HUES48 (cell line): ENCODE results near the gene KRTAP5-4.
"Not testable (repeated sequence)": the region's sequence is repeated elsewhere in the genome, so short reads cannot be mapped to it uniquely, and the experiment has no call there.

Experiments used
- H3K27ac ChIP-seq: one replicate; pipeline ENCODE4 v1.7.0; 2013; ENCODE audit warnings: low read depth, low read length, inconsistent platforms
- H3K27me3 ChIP-seq: 2 replicates; pipeline ENCODE4 v1.6.1; 2013; ENCODE audit warnings: mild to moderate bottlenecking, low read length; ENCODE audit not compliant: control insufficient read depth, insufficient read depth
- H3K36me3 ChIP-seq: 2 replicates; pipeline ENCODE4 v1.6.1; 2013; ENCODE audit warnings: low read length; ENCODE audit not compliant: control insufficient read depth, insufficient read depth
- H3K4me1 ChIP-seq: 2 replicates; pipeline ENCODE4 v1.6.1; 2013; ENCODE audit warnings: mild to moderate bottlenecking, low read length; ENCODE audit not compliant: control insufficient read depth, insufficient read depth
- H3K4me3 ChIP-seq: 2 replicates; pipeline ENCODE4 v1.5.1; 2013; ENCODE audit warnings: mild to moderate bottlenecking, low read depth, low read length
- H3K9ac ChIP-seq: 2 replicates; pipeline ENCODE4 v1.6.1; 2013; ENCODE audit warnings: mild to moderate bottlenecking, low read depth, low read length, moderate library complexity
- H3K9me3 ChIP-seq: 2 replicates; pipeline ENCODE4 v1.6.1; 2013; ENCODE audit warnings: low read length; ENCODE audit not compliant: control insufficient read depth, insufficient read depth

Gene KRTAP5-4

DNA sequence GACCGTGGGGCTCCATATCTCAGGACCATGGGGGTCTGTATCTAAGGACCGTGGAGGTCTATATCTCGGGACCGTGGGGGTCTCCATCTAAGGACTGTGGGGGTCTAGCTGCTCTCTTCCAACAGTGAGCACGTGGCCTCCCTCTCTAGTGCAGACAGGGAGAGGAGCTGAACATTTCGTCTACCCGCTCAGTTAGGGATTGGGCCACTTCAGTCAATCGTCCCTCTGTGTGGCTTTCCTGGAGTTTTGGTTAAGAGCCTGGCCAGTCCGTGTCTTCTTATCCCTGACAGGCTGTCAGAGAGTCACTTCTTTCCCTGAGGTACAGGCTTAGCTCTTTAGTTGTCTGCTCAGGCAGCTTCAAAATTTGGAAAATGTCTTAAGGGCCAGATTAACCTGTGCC is 40.0 kb downstream of the KRTAP5-4 start:
- Histone ChIP-seq H3K9me3 (0 out of 2 replicates have a peak, but pooled peaks cover 8% of the 10 kb centered on the region), H3K27me3 (no peaks in the 10 kb centered on the region), H3K4me1 (no peaks in the 10 kb centered on the region), H3K4me3 (no peak overlapping the region), H3K36me3 (no peaks in the 10 kb centered on the region), H3K27ac (no peak overlapping the region), H3K9ac (no peak overlapping the region)

DNA sequence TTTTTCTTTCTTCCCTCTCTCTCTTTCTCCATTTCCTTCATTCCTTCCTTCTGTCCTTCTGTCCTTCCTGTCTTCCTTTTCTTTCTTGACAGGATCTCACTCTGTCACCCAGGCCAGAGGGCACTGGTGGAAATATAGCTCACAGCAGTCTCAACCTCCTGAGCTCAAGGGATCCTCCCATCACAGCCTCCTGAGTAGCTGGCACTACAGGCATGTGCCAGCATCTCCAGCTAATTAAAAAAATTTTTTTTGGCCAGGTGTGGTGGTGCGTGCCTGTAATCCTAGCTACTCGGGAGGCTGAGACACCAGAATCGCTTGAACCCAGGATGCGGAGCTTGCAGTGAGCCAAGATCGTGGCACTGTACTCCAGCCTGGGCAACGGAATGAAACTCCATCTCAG is 45.1 kb downstream of the KRTAP5-4 start:
- H3K4me3 ChIP-seq: no peak overlapping the region
- H3K9me3 ChIP-seq: 0 out of 2 replicates have a peak, but pooled peaks cover 8% of the 10 kb centered on the region
- H3K27ac ChIP-seq: no peak overlapping the region
- no peaks in the 10 kb centered on the region for H3K36me3 ChIP-seq
- peaks cover 32% of the 10 kb centered on the region for H3K27me3 ChIP-seq
- H3K9ac ChIP-seq: no peak overlapping the region
- peaks cover 11% of the 10 kb centered on the region; the same call in 1 of the 2 replicates for H3K4me1 ChIP-seq

DNA sequence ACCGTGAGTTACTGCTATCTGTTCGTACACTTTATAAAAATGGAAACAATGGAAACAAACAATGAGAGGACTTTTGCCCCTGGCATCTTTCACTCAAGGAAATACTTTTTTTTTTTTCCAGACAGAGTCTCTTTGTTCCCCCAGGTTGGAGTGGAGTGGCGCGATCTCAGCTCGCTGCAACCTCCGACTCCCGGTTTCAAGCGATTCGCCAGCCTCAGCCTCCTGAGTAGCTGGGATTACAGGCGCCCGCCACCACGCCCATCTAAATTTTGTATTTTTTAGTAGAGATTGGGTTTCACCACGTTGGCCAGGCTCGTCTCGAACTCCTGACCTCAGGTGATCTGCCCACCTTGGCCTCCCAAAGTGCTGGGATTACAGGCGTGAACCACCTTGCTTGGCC is 46.2 kb downstream of the KRTAP5-4 start:
- Histone ChIP-seq H3K4me1 (peaks cover 11% of the 10 kb centered on the region; the same call in 1 of the 2 replicates), H3K27me3 (peaks cover 40% of the 10 kb centered on the region)
- not testable (repeated sequence) for H3K9ac ChIP-seq, H3K4me3 ChIP-seq, H3K27ac ChIP-seq, H3K9me3 ChIP-seq, H3K36me3 ChIP-seq

DNA sequence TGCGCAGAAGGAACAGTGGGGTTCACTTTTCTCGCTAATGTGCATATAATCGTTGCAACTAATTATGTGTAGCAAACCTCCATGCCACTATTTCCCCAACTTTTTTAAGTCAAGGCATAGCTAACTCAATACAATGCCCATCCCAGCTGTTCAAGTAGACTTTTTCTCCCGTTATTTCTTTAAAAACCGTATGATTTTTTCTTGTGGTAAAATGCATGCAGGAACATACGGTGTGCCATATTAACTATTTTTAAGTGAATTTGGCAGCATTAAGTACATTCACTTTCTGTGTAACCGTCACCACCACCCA is 47.0 kb downstream of the KRTAP5-4 start:
- Histone ChIP-seq H3K27me3 (peaks cover 46% of the 10 kb centered on the region), H3K4me1 (peaks cover 18% of the 10 kb centered on the region; the same call in 1 of the 2 replicates), H3K9me3 (0 out of 2 replicates have a peak, but pooled peaks cover 8% of the 10 kb centered on the region), H3K36me3 (no peaks in the 10 kb centered on the region), H3K9ac (no peak overlapping the region), H3K27ac (no peak overlapping the region), H3K4me3 (no peak overlapping the region)

DNA sequence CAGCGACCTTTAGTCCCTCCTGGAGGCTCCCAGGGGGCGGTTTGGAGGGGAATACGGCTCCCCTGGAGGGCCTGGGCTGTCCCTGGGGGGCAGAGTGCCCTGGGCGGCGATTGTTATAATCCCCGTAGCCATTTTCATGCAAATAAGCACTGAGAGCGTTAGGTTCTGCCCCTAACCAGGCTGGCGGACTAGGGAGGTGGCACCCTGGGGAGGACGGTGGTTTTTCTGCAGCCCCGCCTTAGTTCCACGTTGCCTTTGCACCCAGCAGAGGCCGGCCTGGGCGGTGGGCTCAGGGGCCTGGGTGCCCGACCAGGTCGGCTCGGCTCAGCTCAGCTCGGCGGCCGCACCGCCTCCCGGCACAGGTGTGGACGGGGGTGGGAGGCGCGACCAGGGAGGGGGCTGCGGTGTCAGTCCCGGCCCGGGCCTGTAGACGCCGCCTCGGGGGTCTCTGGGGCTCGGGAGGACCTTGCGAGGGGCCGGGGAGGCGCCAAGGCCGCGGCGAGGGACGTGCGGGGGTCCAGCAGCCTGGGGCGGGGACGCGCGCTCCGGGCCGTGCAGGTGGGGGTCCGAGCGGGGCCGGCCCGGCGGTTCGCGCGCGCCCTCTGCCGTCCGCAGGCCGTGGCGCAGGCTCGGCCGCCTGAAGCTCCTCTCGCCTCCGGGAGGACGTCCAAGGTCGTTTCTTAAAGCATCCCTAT is 47.6 kb downstream of the KRTAP5-4 start:
- H3K27me3 ChIP-seq: peaks cover 50% of the 10 kb centered on the region
- H3K4me3 ChIP-seq: peak overlapping the region; percentile 55
- H3K36me3 ChIP-seq: no peaks in the 10 kb centered on the region
- H3K9me3 ChIP-seq: 0 out of 2 replicates have a peak, but pooled peaks cover 8% of the 10 kb centered on the region
- H3K9ac ChIP-seq: no peak overlapping the region
- H3K4me1 ChIP-seq: peaks cover 18% of the 10 kb centered on the region; the same call in 1 of the 2 replicates
- no peak overlapping the region for H3K27ac ChIP-seq

DNA sequence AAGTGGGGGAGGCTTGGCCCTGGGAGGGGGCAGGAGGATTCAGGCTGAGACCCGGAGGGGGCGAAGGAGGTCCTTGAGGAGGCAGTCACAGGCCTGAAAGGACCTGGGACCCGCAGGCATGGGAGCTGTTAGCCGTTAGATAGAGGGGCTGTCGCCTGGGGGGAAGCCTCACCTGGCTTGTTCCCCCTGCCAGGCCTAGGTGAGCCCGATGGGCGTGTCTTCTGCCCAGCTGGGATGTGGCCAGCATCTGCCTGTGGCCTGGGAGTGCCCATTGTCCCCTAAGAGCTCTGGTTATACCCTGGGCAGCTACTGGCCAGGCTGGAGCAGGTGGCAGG is 48.1 kb downstream of the KRTAP5-4 start:
- peaks cover 50% of the 10 kb centered on the region for H3K27me3 ChIP-seq

DNA sequence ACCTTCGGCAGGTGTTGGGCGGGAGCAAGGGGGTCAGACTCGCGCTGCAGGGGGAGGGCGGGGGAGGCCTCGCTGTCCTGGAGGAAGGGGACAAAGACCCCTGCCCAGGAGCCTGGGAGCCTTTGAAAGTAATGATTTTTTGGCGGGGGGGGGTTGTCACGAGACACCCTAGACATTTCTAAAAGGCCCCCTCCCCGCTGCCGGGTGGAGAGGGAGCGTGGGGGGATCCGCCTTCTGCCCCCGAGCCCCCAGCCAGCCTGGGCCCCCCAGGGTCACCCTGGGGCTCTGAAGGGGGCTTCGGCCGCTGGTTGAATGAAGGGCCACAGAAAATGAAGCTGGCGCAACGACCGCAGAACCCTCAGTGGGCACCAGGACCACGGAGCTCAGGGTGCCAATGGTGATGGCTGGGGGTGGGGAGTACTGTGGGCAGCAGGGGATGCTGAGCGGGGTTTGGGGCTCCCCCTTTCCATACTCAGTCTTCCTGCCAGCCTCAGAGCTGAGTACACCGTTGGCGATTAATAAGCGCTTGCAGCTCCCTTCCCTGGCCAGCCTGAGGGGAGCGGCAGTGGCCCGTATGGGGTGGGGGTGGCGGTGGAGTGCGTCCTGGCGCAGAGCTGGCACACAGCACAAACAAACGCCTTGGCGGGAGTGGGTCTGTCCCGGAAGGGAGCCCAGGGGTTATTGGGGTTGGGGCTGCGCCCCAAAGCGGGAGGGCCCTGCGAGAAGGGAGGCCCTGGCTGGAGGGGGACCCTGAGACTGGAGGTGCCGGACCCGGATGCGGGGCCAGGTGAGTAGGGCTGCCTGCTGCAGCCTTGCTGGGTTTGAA is 48.6 kb downstream of the KRTAP5-4 start:
- peak overlapping the region; percentile 56 for H3K4me3 ChIP-seq
- 0 out of 2 replicates have a peak, but pooled peaks cover 5% of the 10 kb centered on the region for H3K9me3 ChIP-seq
- no peak overlapping the region for H3K27ac ChIP-seq
- H3K4me1 ChIP-seq: peaks cover 23% of the 10 kb centered on the region
- H3K36me3 ChIP-seq: no peaks in the 10 kb centered on the region
- peaks cover 50% of the 10 kb centered on the region for H3K27me3 ChIP-seq
- H3K9ac ChIP-seq: no peak overlapping the region; the same call in 1 of the 2 replicates

More for the DNA sequence above, 48.1 kb downstream of the KRTAP5-4 start:
- Histone ChIP-seq H3K4me1 (peaks cover 18% of the 10 kb centered on the region), H3K36me3 (no peaks in the 10 kb centered on the region), H3K9me3 (0 out of 2 replicates have a peak, but pooled peaks cover 8% of the 10 kb centered on the region), H3K27ac (no peak overlapping the region), H3K4me3 (peak overlapping the region; percentile 55), H3K9ac (no peak overlapping the region)

DNA sequence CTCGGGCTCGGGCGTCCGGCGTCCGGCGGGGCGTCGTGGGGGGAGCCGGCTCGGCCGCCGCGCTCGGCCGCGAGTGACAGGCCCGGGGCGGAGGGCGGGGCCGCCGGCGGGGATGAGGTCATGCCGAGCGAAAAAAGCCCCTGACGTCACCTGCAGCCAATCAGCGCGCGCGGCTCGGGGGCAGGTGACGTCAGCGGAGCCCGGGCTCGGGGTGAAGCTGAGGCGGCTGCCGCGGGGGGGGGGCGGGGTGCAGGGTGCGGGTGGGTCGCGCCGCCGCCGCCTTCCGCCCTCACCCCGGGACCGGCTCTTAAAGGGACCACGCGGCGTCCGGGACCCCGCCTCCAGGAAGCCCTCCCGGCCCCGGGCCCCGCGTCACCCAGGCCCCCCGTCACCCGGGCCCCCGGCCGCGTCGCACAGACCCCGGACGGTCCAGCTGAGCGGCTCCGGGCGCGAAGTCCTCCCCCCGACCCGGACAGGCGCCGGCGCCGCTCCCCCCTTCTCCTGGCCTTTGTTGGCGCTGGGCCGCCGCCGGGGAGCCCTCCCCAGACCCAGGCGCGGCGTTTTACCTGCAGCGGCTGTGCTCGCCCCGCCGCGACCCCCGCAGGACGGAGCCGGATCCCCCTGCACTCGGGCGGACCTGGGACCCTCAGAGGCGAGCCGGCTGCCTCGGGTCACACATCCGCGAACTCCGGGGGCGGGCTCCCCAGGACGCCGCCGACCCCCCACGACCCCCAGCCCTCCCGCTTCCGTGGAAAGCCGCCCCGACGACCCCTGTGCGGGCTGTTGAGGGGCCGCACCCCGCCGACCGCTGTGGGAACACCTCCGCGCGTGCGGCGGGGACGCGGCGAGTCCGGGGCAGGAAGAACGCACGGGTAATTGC is 49.5 kb downstream of the KRTAP5-4 start, which contains the start of gene DUSP8:
TSS of gene DUSP8 (minus strand) at position 75 of the 880 bp plus-strand sequence. CDS start 6,445 bp downstream, outside the sequence.
- H3K4me1 ChIP-seq: peaks cover 30% of the 10 kb centered on the region
- peak within 1 kb of the TSS; percentile 28 for H3K27ac ChIP-seq
- H3K27me3 ChIP-seq: peaks cover 50% of the 10 kb centered on the region
- H3K36me3 ChIP-seq: no peaks in the 10 kb centered on the region
- peak within 1 kb of the TSS; percentile 60 for H3K4me3 ChIP-seq
- peak within 1 kb of the TSS; percentile 48; the same call in 1 of the 2 replicates for H3K9ac ChIP-seq
- H3K9me3 ChIP-seq: no peaks in the 10 kb centered on the region

DNA sequence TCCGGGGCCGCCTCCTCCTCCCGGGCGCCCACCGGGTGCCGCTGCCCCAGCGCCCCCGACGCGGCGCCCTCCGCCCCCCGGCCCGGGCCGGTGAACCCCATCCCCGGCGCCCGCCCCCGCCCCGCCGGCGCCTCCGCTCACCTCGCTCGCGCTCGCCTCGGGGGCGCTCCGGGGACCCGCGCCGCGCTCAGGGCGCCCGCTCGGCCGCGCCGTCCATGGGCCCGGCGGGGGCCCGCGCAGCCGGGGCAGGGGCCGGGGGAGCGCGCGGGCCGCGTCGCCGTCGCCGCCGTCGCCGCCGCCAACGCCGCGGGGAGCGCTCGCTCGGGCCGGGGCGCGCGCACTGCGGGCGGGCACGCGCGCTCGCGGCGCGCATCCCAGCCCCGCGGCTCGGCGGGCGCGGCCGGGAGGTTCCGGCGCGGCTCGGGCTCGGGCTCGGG is 50.2 kb downstream of the KRTAP5-4 start:
- Histone ChIP-seq H3K36me3 (no peaks in the 10 kb centered on the region), H3K9ac (no peak overlapping the region), H3K4me1 (peaks cover 32% of the 10 kb centered on the region), H3K9me3 (no peaks in the 10 kb centered on the region), H3K27me3 (peaks cover 50% of the 10 kb centered on the region), H3K4me3 (peak overlapping the region; percentile 60; the same call in 1 of the 2 replicates), H3K27ac (no peak overlapping the region)
